ENCODE results near the gene IL4I1. TPM values are rescaled to one million over a fixed set of nuclear protein-coding genes. Genes with fewer than 3 reads are reported as not detected.
A peak's percentile ranks its signal among the peaks of the same experiment; 100 is the strongest.

IL4I1 gene
- total and polyA plus RNA-seq, 2 of the 8 experiments (the other 6 are each of a cell fraction or from before 2014, with no cell fraction given) = 0.41 to 0.76 TPM

DNA sequence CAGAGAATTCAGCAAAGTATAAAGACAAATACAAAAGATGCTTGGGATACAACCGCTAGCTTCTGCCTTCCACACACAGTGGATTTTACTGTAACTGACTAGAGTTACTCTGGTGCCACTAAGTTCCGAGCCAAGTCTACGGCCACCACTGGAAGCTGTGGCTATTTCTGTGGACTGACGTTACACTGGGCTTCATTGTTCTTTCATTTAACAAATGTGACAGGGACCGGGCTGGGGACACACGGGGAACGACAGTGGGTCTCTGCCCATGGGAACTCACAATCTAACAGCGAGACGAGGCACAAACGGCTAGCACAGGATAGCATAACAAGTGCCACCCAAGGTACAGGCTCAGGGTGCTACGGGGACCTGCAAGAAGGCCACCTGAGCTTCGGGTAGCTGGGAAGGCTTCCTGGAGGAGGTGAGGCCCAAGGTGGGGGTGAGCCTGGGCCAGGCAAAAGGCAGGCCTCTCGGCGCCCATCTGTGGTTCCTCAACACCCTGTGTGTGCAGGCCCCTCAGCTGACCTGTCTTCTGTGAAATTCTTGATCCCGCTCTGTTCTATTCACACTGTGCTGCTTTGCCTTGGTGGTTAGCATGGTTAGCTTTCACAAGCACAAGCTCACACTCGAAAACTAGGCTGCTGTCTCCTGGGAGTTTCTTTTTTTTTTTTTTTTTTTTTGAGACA, 10.3 kb upstream of the IL4I1 start:
- H3K79me2 ChIP-seq (ENCODE audit: control insufficient read depth in 1 of 2, insufficient read depth in 2 of 2, low read length in 2 of 2) = peaks cover 0 to 11% of the 10 kb centered on the region in 2 experiments; a peak in 1 of 4 replicates
- no peak overlapping the region for H3K9ac ChIP-seq (replicated peaks in 1 of 4; ENCODE audit: extremely low read depth in 1 of 4, low read depth in 3 of 4, low read length in 3 of 4)
- peaks cover 18 to 41% (median 26%) of the 10 kb centered on the region in 4 experiments; a peak in 7 of 8 replicates for H3K36me3 ChIP-seq (ENCODE audit: control insufficient read depth in 2 of 4, insufficient read depth in 4 of 4, low read length in 3 of 4)
- no peak overlapping the region for H2BK20ac ChIP-seq (ENCODE audit: low read length)
- TF ChIP-seq POLR2AphosphoS5 (IDR thresholded peaks at IDR 0.05; ENCODE audit: low read depth, low read length) = 0 out of 2 replicates have a peak, but pooled peaks have one; percentile 43
- TF ChIP-seq, protein P1, sequence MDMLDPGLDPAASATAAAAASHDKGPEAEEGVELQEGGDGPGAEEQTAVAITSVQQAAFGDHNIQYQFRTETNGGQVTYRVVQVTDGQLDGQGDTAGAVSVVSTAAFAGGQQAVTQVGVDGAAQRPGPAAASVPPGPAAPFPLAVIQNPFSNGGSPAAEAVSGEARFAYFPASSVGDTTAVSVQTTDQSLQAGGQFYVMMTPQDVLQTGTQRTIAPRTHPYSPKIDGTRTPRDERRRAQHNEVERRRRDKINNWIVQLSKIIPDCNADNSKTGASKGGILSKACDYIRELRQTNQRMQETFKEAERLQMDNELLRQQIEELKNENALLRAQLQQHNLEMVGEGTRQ (IDR thresholded peaks at IDR 0.05; ENCODE audit: low read length) = no peak
- TF ChIP-seq NRF1 (IDR thresholded peaks at IDR 0.05; ENCODE audit: low read depth, low read length) = no peak
- no peak for TF ChIP-seq TEAD4 (IDR thresholded peaks at IDR 0.05; ENCODE audit: low read depth, low read length)
- peak overlapping the region; percentile 15; the same call in 1 of the 2 replicates for H3K27ac ChIP-seq (ENCODE audit: low read depth, low read length)
- no peak overlapping the region for H3K23ac ChIP-seq (ENCODE audit: insufficient read length)
- peaks cover 7% of the 10 kb centered on the region; the same call in 1 of the 2 replicates for H3K79me1 ChIP-seq (ENCODE audit: low read depth, low read length)
- ChIA-PET CTCF (ENCODE audit: partially characterized antibody) (interaction anchor here (0.8 to 4.8 kb wide), 5 partner anchors 10 to 331 kb away, joined by 3 to 20 read pairs (median 3); partner anchors contain the start of gene IL4I1), POLR2A (ENCODE audit: partially characterized antibody) (interaction anchor here (0.7 to 19.2 kb wide), 7 partner anchors 10 to 222 kb away, joined by 3 to 373 read pairs (median 4); partner anchors contain the start of genes ATF5, IL4I1 and NUP62)
- no peak overlapping the region for H3K14ac ChIP-seq (ENCODE audit: insufficient read length)
- H4K91ac ChIP-seq (replicated peaks; ENCODE audit: insufficient read length, low read length) = no peak overlapping the region
- H4K8ac ChIP-seq (ENCODE audit: extremely low read depth, insufficient read depth, low read length) = no peak overlapping the region
- H3K4me3 ChIP-seq (ENCODE audit: extremely low read depth in 1 of 4, insufficient read depth in 2 of 4, low read depth in 3 of 4, low read length in 4 of 4) = no peak overlapping the region
- H3K9me3 ChIP-seq (ENCODE audit: insufficient read depth in 2 of 2, low read depth in 1 of 2, low read length in 1 of 2) = no peaks in the 10 kb centered on the region
- peaks cover 0 to 6% (median 3%) of the 10 kb centered on the region in 4 experiments; a peak in 3 of 7 replicates for H3K4me1 ChIP-seq (replicated peaks in 1 of 4; ENCODE audit: control insufficient read depth in 3 of 4, insufficient read depth in 4 of 4, low read length in 3 of 4)
- peaks cover 32 to 34% of the 10 kb centered on the region in 2 experiments for H4K20me1 ChIP-seq (replicated peaks in 1 of 2; ENCODE audit: control insufficient read depth in 1 of 2, insufficient read depth in 2 of 2, low read length in 2 of 2)
- no peak overlapping the region for H3K56ac ChIP-seq (replicated peaks; ENCODE audit: insufficient read length, low read depth, low read length)
- FAIRE-seq (no peak), DNase-seq (ENCODE audit: low read depth in 1 of 2, low spot score in 2 of 2) (no peak)
- H2AK5ac ChIP-seq (ENCODE audit: low read depth, low read length) = 0 out of 2 replicates have a peak overlapping the region, but pooled peaks have one; percentile 53
- no peak overlapping the region for H2BK15ac ChIP-seq (ENCODE audit: low read length)
- no peak overlapping the region for H3K4ac ChIP-seq (replicated peaks; ENCODE audit: insufficient read length, low read depth, low read length)
- no peak overlapping the region; a peak in 1 of 4 replicates for H3K4me2 ChIP-seq (ENCODE audit: insufficient read depth in 1 of 2, low read depth in 2 of 2, low read length in 2 of 2)
- H2BK12ac ChIP-seq (ENCODE audit: low read depth, low read length) = no peak overlapping the region
- no peak overlapping the region; the same call in 1 of the 2 replicates for H2BK5ac ChIP-seq (ENCODE audit: low read depth, low read length)
- no peak overlapping the region for H3K18ac ChIP-seq (ENCODE audit: extremely low read depth, low read length)
- H2AFZ ChIP-seq (ENCODE audit: low read length) = no peak overlapping the region
- no peaks in the 10 kb centered on the region for H3K23me2 ChIP-seq (ENCODE audit: low read depth, low read length)
- H2BK120ac ChIP-seq (replicated peaks; ENCODE audit: low read depth, low read length) = no peak overlapping the region
- no peaks in the 10 kb centered on the region; a peak in 1 of 7 replicates for H3K27me3 ChIP-seq (replicated peaks in 1 of 4; ENCODE audit: control insufficient read depth in 3 of 4, extremely low read depth in 1 of 4, insufficient read depth in 3 of 4, low read length in 3 of 4)
- WGBS, 2 experiments (ENCODE audit: extremely low coverage in 1 of 2, insufficient coverage in 1 of 2, insufficient read length in 1 of 2, insufficient replicate concordance in 2 of 2, low coverage in 1 of 2, low lambda C conversion rate in 2 of 2, missing lambda C conversion rate in 1 of 2) = 89% methylated on average over 16 of the region's 16 CpGs; no CpG with 5 or more reads in 1 of the 2 experiments
- no peak overlapping the region for H4K5ac ChIP-seq (ENCODE audit: insufficient read length, low read depth, low read length)

All from H1 (cell line).